ENCODE data around the gene KDM2A. TPM values are rescaled to one million over a fixed set of nuclear protein-coding genes. Genes with fewer than 3 reads are reported as not detected.

Gene KDM2A
- total RNA-seq, 1 experiment from 2014 or later, result 50.4 TPM

- ChIA-PET CTCF (interaction anchor here (0.9 kb wide), 1 partner anchor 178 kb away, joined by 3 read pairs; no protein-coding TSS in a partner anchor), RAD21 (ENCODE audit: low non-redundant PET in 1 of 2, low total read pairs in 2 of 2, uncharacterized antibody in 2 of 2, unreplicated experiment in 2 of 2) (no interaction called here), POLR2A (interaction anchor here (0.7 kb wide), 1 partner anchor 27 kb away, joined by 5 read pairs; no protein-coding TSS in a partner anchor)
- Histone ChIP-seq H3K9me2 (ENCODE audit: insufficient read depth) (no peaks in the 10 kb centered on the region), H3K36me3 (ENCODE audit: control insufficient read depth in 1 of 2, insufficient read depth in 2 of 2, low read length in 2 of 2) (no peaks in the 10 kb centered on the region), H3K27ac (ENCODE audit: low read depth, low read length) (no peak overlapping the region), H3K4me2 (ENCODE audit: low read length) (no peak overlapping the region), H3K4me1 (ENCODE audit: control insufficient read depth in 1 of 2, insufficient read depth in 2 of 2, low read length in 2 of 2) (peaks cover 15 to 23% of the 10 kb centered on the region in 2 experiments), H4K20me1 (ENCODE audit: insufficient read depth) (no peaks in the 10 kb centered on the region), H3K9ac (ENCODE audit: low read length) (no peak overlapping the region), H3K4me3 (replicated peaks in 1 of 2; ENCODE audit: low read depth in 1 of 2, low read length in 2 of 2) (no peak overlapping the region), H3K79me2 (ENCODE audit: insufficient read depth, low read length) (no peaks in the 10 kb centered on the region), H2AFZ (ENCODE audit: low read depth, low read length, poor library complexity, severe bottlenecking) (no peak overlapping the region), H3K9me3 (ENCODE audit: control insufficient read depth in 1 of 2, insufficient read depth in 1 of 2, low read depth in 1 of 2, low read length in 2 of 2) (no peaks in the 10 kb centered on the region), H3K27me3 (ENCODE audit: insufficient read depth, low read length) (no peaks in the 10 kb centered on the region)
- ATAC-seq (no peak), DNase-seq (ENCODE audit: low read depth, low spot score) (no peak)
- intact Hi-C loops (cut with micrococcal nuclease), result no loop called here
- TF ChIP-seq SRF (IDR thresholded peaks at IDR 0.05; ENCODE audit: low read depth) (no peak), ZFX (IDR thresholded peaks at IDR 0.05) (no peak), EZH2 (IDR thresholded peaks at IDR 0.05) (no peak), TCF7L2 (IDR thresholded peaks at IDR 0.05; ENCODE audit: borderline replicate concordance, extremely low read depth, insufficient read depth, insufficient read length) (no peak), REST (IDR thresholded peaks at IDR 0.05; ENCODE audit: low read depth) (no peak), ELF1 (IDR thresholded peaks at IDR 0.05; ENCODE audit: borderline replicate concordance, low read depth) (no peak), SP1 (IDR thresholded peaks at IDR 0.05; ENCODE audit: low read depth) (no peak), EZH2phosphoT487 (IDR thresholded peaks at IDR 0.05; ENCODE audit: borderline replicate concordance) (no peak), CTCF (IDR thresholded peaks at IDR 0.05 in 2 of 3, conservative IDR thresholded peaks at IDR 0.05 in 1 of 3; ENCODE audit: borderline replicate concordance in 1 of 3, insufficient read depth in 1 of 3, low read depth in 2 of 3, low read length in 2 of 3) (no peak), RAD21 (IDR thresholded peaks at IDR 0.05; ENCODE audit: low read depth) (no peak), JUND (IDR thresholded peaks at IDR 0.05) (no peak), ZNF274 (IDR thresholded peaks at IDR 0.05; ENCODE audit: low read depth, low read length) (no peak), FOSL1 (IDR thresholded peaks at IDR 0.05; ENCODE audit: low read depth) (no peak), POLR2A (IDR thresholded peaks at IDR 0.05; ENCODE audit: borderline replicate concordance, extremely low read depth, insufficient read depth, insufficient read length) (no peak), CBX3 (IDR thresholded peaks at IDR 0.05; ENCODE audit: low read depth) (no peak)
- TF ChIP-seq, protein P1, sequence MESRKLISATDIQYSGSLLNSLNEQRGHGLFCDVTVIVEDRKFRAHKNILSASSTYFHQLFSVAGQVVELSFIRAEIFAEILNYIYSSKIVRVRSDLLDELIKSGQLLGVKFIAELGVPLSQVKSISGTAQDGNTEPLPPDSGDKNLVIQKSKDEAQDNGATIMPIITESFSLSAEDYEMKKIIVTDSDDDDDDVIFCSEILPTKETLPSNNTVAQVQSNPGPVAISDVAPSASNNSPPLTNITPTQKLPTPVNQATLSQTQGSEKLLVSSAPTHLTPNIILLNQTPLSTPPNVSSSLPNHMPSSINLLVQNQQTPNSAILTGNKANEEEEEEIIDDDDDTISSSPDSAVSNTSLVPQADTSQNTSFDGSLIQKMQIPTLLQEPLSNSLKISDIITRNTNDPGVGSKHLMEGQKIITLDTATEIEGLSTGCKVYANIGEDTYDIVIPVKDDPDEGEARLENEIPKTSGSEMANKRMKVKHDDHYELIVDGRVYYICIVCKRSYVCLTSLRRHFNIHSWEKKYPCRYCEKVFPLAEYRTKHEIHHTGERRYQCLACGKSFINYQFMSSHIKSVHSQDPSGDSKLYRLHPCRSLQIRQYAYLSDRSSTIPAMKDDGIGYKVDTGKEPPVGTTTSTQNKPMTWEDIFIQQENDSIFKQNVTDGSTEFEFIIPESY (IDR thresholded peaks at IDR 0.05; ENCODE audit: extremely low read depth, insufficient replicate concordance, low read length), result no peak
- TF ChIP-seq, protein P2, sequence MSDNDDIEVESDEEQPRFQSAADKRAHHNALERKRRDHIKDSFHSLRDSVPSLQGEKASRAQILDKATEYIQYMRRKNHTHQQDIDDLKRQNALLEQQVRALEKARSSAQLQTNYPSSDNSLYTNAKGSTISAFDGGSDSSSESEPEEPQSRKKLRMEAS (IDR thresholded peaks at IDR 0.05), result no peak
- BruUV-seq (replicated peaks), result no TSS peak
Measured at GRCh38 chr11:67083786-67084366, 35.2 kb upstream of the KDM2A start.

Data from HCT116 (cell line).